Measurements from ENCODE around the gene RNF130.

Gene RNF130

DNA sequence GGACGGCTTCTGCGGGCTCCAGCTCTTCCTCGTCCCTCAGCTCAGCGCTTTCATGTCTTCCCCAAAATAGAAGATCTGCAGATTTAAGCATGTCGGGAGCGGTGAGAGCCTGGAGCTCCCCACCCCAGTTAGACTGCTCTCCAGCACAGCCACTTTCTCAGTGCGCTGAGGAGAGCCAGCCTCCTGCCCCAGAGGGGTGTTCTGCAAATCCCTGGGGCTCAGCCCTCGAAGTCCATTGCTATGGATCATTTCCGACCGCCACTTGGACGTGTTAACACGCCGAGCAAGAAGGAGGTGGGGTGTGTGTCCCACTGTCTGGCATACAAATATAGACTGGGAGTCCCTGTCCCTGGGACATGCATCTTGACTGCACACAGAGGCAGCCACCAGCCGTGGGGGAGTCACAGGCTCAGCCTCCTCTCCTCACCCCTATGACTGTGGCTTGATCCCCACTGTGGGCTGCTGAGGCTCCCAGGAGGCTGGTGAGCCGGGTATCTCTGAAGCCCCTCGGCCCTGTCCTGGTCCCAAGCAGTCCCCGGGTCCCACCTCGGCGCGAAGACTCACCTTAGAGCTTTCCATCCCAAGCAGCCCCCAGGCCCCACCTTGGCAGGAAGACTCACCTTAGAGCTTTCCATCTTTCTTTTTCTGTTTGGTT, 30.0 kb upstream of the RNF130 start:
- Histone ChIP-seq H3K36me3 (ENCODE audit: insufficient read depth, low read length) (no peaks in the 10 kb centered on the region), H3K9me3 (ENCODE audit: low read length) (peaks cover 7% of the 10 kb centered on the region; the same call in 1 of the 2 replicates), H4K20me1 (ENCODE audit: insufficient read depth, low read length) (no peaks in the 10 kb centered on the region), H3K27me3 (ENCODE audit: insufficient read depth, low read length) (no peaks in the 10 kb centered on the region; the same call in 1 of the 2 replicates), H3K4me1 (ENCODE audit: insufficient read depth, low read length, severe bottlenecking) (no peaks in the 10 kb centered on the region), H3K4me2 (ENCODE audit: low read length) (no peak overlapping the region), H3K9ac (ENCODE audit: low read length) (no peak overlapping the region), H3F3A (ENCODE audit: insufficient read depth, low read length) (no peaks in the 10 kb centered on the region), H3K4me3 (ENCODE audit: low read depth, low read length, poor library complexity, severe bottlenecking) (no peak overlapping the region), H3K79me2 (ENCODE audit: insufficient read depth, low read length) (no peaks in the 10 kb centered on the region), H3K9me2 (ENCODE audit: low read depth, low read length) (no peaks in the 10 kb centered on the region), H2AFZ (ENCODE audit: low read length) (no peak overlapping the region), H3K27ac (ENCODE audit: low read depth, low read length, poor library complexity, severe bottlenecking) (no peak overlapping the region)
- TF ChIP-seq, protein P1, sequence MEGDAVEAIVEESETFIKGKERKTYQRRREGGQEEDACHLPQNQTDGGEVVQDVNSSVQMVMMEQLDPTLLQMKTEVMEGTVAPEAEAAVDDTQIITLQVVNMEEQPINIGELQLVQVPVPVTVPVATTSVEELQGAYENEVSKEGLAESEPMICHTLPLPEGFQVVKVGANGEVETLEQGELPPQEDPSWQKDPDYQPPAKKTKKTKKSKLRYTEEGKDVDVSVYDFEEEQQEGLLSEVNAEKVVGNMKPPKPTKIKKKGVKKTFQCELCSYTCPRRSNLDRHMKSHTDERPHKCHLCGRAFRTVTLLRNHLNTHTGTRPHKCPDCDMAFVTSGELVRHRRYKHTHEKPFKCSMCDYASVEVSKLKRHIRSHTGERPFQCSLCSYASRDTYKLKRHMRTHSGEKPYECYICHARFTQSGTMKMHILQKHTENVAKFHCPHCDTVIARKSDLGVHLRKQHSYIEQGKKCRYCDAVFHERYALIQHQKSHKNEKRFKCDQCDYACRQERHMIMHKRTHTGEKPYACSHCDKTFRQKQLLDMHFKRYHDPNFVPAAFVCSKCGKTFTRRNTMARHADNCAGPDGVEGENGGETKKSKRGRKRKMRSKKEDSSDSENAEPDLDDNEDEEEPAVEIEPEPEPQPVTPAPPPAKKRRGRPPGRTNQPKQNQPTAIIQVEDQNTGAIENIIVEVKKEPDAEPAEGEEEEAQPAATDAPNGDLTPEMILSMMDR (IDR thresholded peaks at IDR 0.05; ENCODE audit: low read length): no peak
- no peak for TF ChIP-seq EZH2 (IDR thresholded peaks at IDR 0.05; ENCODE audit: borderline replicate concordance, low read length)

DNA sequence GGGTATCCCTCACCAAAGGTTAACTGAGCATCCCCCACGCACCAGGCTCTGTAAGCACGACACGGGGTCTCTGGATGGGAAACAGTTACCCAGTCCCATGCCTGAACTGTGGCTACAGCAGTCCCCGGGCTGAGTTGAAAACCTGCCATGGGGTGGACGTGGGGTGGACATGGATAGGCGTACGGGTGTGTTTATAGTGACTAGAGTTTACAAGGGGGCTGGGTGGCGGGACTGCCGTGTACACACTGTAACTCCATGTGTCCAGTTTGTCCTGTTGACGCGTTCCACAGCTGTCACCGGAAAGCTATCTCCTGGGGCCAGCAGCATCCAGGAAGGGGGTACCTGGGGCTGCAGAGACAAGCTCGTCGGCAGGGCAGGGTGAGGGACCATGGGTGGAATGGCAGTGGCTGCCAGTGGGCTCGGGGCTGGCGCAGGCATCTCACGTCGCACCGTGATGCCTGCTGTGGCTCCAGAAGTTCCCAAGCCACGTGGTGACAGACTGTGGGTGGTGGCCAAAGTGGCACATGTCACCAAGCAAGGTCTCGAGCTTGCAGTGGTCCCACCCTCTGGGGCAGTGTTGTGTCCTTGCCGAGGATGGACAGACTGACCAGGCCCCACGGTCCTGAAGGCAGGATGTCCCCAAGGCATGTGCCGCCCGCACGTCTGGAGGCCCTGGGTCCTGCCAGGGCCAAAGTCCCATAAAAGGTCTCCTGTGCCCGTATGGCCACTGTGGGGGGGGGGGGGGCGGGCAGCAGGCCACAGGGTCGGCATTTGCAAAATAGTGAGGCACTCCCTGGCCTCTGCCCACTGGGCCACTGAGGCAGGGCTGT, 29.3 kb upstream of the RNF130 start:
- no peaks in the 10 kb centered on the region for H3K9me2 ChIP-seq (ENCODE audit: low read depth, low read length)
- H3K27me3 ChIP-seq (ENCODE audit: insufficient read depth, low read length): no peaks in the 10 kb centered on the region; the same call in 1 of the 2 replicates
- H4K20me1 ChIP-seq (ENCODE audit: insufficient read depth, low read length): no peaks in the 10 kb centered on the region
- no peaks in the 10 kb centered on the region for H3K4me1 ChIP-seq (ENCODE audit: insufficient read depth, low read length, severe bottlenecking)
- no peaks in the 10 kb centered on the region for H3K36me3 ChIP-seq (ENCODE audit: insufficient read depth, low read length)
- no peak overlapping the region for H2AFZ ChIP-seq (ENCODE audit: low read length)
- H3K9me3 ChIP-seq (ENCODE audit: low read length): no peaks in the 10 kb centered on the region
- TF ChIP-seq, protein P1 (IDR thresholded peaks at IDR 0.05; ENCODE audit: low read length): no peak
- no peak overlapping the region for H3K27ac ChIP-seq (ENCODE audit: low read depth, low read length, poor library complexity, severe bottlenecking)
- no peaks in the 10 kb centered on the region for H3K79me2 ChIP-seq (ENCODE audit: insufficient read depth, low read length)
- H3K4me2 ChIP-seq (ENCODE audit: low read length): no peak overlapping the region
- H3F3A ChIP-seq (ENCODE audit: insufficient read depth, low read length): no peaks in the 10 kb centered on the region
- no peak overlapping the region for H3K4me3 ChIP-seq (ENCODE audit: low read depth, low read length, poor library complexity, severe bottlenecking)
- no peak overlapping the region for H3K9ac ChIP-seq (ENCODE audit: low read length)

DNA sequence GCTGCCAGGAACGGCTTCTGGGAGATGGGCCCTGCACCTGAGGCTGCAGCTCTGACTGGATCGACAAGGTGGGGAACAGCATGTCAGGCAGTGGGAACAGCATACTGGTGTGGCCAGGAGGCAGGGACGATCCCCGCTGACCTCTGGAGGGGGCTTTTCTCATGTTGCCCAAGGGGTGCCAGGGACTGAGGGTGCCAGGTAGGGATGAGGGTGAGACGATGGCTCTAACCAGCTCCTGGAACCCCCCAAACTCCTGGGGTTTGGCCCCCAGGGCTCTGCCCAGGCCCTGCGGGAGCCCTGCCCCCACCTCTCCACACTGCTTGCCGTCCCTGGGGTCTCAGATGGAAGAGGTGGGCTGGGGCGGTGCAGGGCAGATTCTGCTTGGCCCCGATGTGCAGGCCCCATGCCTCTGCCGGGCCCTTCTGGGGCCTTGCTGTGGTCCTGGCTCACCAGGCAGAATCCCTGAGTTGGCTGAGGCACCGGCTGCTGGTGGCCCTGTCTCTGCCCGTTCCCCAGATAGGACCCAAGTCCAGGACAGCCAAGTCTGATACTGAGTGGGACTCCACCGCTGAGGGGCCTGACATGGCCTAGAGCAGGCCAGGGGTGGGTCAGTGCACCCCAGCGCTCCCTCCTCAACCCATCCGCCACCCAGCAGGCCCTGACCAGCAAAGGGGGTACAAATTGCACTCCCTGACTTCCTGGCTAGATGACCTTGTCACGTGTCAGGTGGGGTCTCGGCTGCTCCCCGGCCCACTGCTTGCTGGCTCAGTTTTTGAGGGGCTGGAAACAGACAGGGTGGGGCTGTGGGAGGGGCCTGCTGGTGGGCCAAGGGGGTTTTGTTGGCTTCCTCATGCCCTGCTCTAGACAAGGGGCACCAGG, 28.4 kb upstream of the RNF130 start:
- Histone ChIP-seq H3K9me3 (ENCODE audit: low read length) (no peaks in the 10 kb centered on the region), H3K36me3 (ENCODE audit: insufficient read depth, low read length) (no peaks in the 10 kb centered on the region), H3F3A (ENCODE audit: insufficient read depth, low read length) (no peaks in the 10 kb centered on the region), H3K9ac (ENCODE audit: low read length) (no peak overlapping the region), H4K20me1 (ENCODE audit: insufficient read depth, low read length) (no peaks in the 10 kb centered on the region), H3K4me1 (ENCODE audit: insufficient read depth, low read length, severe bottlenecking) (no peaks in the 10 kb centered on the region), H3K79me2 (ENCODE audit: insufficient read depth, low read length) (no peaks in the 10 kb centered on the region), H3K27ac (ENCODE audit: low read depth, low read length, poor library complexity, severe bottlenecking) (no peak overlapping the region), H3K9me2 (ENCODE audit: low read depth, low read length) (no peaks in the 10 kb centered on the region), H2AFZ (ENCODE audit: low read length) (no peak overlapping the region), H3K27me3 (ENCODE audit: insufficient read depth, low read length) (no peaks in the 10 kb centered on the region; the same call in 1 of the 2 replicates), H3K4me2 (ENCODE audit: low read length) (no peak overlapping the region), H3K4me3 (ENCODE audit: low read depth, low read length, poor library complexity, severe bottlenecking) (no peak overlapping the region)
- no peak for TF ChIP-seq EZH2 (IDR thresholded peaks at IDR 0.05; ENCODE audit: borderline replicate concordance, low read length)
- TF ChIP-seq, protein P1 (IDR thresholded peaks at IDR 0.05; ENCODE audit: low read length): no peak

Data from OCI-LY1 (cell line).